SK-N-SH treated with all-trans-retinoic acid at 6 μM for 48 hours (cell line): ENCODE data around the gene IRX2.

ENCODE experiments used
- ARNTL ChIP-seq: fragments of 450-650 bp; formaldehyde crosslinking; IDR thresholded peaks from 2 replicates; pipeline ENCODE4 v1.5.0; 2020; ENCODE audit warnings: low read depth, mild to moderate bottlenecking, moderate library complexity, borderline replicate concordance
- ESRRG ChIP-seq: fragments of 250-450 bp; sonication (Bioruptor Pico); IDR thresholded peaks from 2 replicates; pipeline ENCODE4 v1.6.1; 2021; ENCODE audit warnings: mild to moderate bottlenecking
- GLIS3 ChIP-seq: fragments of 250-450 bp; sonication (Bioruptor Pico); IDR thresholded peaks from 2 replicates; pipeline ENCODE4 v1.5.0; 2020; ENCODE audit warnings: mild to moderate bottlenecking, moderate library complexity
- OSR1 ChIP-seq: fragments of 250-450 bp; sonication (Bioruptor Pico); IDR thresholded peaks from 2 replicates; pipeline ENCODE4 v1.8.0; 2022; ENCODE audit warnings: moderate library complexity, mild to moderate bottlenecking, inconsistent platforms
- RARB ChIP-seq: fragments of 250-450 bp; sonication (Bioruptor Pico); IDR thresholded peaks from 2 replicates; pipeline ENCODE4 v1.8.0; 2021; ENCODE audit warnings: mild to moderate bottlenecking, moderate library complexity
- TCF4 ChIP-seq: fragments of 250-450 bp; sonication (Bioruptor Pico); IDR thresholded peaks from 2 replicates; pipeline ENCODE4 v1.8.0; 2021; ENCODE audit warnings: mild to moderate bottlenecking, moderate library complexity, borderline replicate concordance
- TOX ChIP-seq: fragments of 250-450 bp; sonication (Bioruptor Pico); IDR thresholded peaks from 2 replicates; pipeline ENCODE4 v1.8.0; 2021; ENCODE audit warnings: mild to moderate bottlenecking, moderate library complexity, borderline replicate concordance
- ZNF70 ChIP-seq: fragments of 450-650 bp; formaldehyde crosslinking; IDR thresholded peaks from 2 replicates; pipeline ENCODE4 v1.5.0; 2020; ENCODE audit warnings: mild to moderate bottlenecking, moderate library complexity
- ZNF8 ChIP-seq: fragments of 450-650 bp; formaldehyde crosslinking; IDR thresholded peaks from 2 replicates; pipeline ENCODE4 v1.5.0; 2020; ENCODE audit warnings: mild to moderate bottlenecking, moderate library complexity
- TF ChIP-seq, protein P1 (sequence below): fragments of 250-450 bp; sonication (Bioruptor Pico); IDR thresholded peaks from 2 replicates; pipeline ENCODE4 v1.5.1; 2020; ENCODE audit warnings: low read depth, mild to moderate bottlenecking, moderate library complexity
- TF ChIP-seq, protein P2 (sequence below): fragments of 250-450 bp; sonication (Bioruptor Pico); IDR thresholded peaks from 2 replicates; pipeline ENCODE4 v1.8.0; 2020; ENCODE audit warnings: mild to moderate bottlenecking, moderate library complexity, borderline replicate concordance
- TF ChIP-seq, protein P3 (sequence below): fragments of 250-450 bp; sonication (Bioruptor Pico); IDR thresholded peaks from 2 replicates; pipeline ENCODE4 v1.5.0; 2020; ENCODE audit warnings: mild to moderate bottlenecking, moderate library complexity
- TF ChIP-seq, protein P4 (sequence below): fragments of 250-450 bp; sonication (Bioruptor Pico); IDR thresholded peaks from 2 replicates; pipeline ENCODE4 v1.5.1; 2021; ENCODE audit warnings: mild to moderate bottlenecking, moderate library complexity

DNA sequence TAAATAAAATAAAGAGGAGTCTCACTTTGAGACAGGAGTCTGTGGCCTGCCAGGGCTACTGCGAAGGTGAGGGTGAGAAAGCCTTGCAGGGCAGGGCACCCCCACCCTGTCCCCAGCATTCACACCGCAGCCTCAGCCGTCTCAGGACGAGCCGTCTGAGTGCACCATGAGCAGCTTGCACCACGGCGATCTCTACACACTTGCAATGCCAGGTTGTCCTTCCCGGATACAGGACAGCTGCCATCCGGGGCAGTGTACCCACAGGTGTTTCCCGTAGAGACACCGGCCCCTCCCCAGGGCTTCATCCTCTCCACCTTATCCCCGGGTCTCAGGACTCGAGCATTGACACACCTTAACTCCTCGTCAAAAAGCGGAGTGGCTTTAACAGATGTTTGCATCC, 43.3 kb downstream of the IRX2 start:
- TF ChIP-seq, protein P1, sequence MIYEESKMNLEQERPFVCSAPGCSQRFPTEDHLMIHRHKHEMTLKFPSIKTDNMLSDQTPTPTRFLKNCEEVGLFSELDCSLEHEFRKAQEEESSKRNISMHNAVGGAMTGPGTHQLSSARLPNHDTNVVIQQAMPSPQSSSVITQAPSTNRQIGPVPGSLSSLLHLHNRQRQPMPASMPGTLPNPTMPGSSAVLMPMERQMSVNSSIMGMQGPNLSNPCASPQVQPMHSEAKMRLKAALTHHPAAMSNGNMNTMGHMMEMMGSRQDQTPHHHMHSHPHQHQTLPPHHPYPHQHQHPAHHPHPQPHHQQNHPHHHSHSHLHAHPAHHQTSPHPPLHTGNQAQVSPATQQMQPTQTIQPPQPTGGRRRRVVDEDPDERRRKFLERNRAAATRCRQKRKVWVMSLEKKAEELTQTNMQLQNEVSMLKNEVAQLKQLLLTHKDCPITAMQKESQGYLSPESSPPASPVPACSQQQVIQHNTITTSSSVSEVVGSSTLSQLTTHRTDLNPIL (CRISPR knock-in tag), result no peak
- TF ChIP-seq, protein P2, sequence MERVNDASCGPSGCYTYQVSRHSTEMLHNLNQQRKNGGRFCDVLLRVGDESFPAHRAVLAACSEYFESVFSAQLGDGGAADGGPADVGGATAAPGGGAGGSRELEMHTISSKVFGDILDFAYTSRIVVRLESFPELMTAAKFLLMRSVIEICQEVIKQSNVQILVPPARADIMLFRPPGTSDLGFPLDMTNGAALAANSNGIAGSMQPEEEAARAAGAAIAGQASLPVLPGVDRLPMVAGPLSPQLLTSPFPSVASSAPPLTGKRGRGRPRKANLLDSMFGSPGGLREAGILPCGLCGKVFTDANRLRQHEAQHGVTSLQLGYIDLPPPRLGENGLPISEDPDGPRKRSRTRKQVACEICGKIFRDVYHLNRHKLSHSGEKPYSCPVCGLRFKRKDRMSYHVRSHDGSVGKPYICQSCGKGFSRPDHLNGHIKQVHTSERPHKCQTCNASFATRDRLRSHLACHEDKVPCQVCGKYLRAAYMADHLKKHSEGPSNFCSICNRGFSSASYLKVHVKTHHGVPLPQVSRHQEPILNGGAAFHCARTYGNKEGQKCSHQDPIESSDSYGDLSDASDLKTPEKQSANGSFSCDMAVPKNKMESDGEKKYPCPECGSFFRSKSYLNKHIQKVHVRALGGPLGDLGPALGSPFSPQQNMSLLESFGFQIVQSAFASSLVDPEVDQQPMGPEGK (CRISPR knock-in tag), result no peak
- no peak for TF ChIP-seq TCF4
- TF ChIP-seq ZNF8, result no peak
- no peak for TF ChIP-seq GLIS3 (CRISPR knock-in tag)
- TF ChIP-seq OSR1 (CRISPR knock-in tag), result no peak
- TF ChIP-seq ARNTL (CRISPR knock-in tag), result no peak
- no peak for TF ChIP-seq TOX (CRISPR knock-in tag)
- TF ChIP-seq RARB (CRISPR knock-in tag), result no peak
- TF ChIP-seq, protein P3, sequence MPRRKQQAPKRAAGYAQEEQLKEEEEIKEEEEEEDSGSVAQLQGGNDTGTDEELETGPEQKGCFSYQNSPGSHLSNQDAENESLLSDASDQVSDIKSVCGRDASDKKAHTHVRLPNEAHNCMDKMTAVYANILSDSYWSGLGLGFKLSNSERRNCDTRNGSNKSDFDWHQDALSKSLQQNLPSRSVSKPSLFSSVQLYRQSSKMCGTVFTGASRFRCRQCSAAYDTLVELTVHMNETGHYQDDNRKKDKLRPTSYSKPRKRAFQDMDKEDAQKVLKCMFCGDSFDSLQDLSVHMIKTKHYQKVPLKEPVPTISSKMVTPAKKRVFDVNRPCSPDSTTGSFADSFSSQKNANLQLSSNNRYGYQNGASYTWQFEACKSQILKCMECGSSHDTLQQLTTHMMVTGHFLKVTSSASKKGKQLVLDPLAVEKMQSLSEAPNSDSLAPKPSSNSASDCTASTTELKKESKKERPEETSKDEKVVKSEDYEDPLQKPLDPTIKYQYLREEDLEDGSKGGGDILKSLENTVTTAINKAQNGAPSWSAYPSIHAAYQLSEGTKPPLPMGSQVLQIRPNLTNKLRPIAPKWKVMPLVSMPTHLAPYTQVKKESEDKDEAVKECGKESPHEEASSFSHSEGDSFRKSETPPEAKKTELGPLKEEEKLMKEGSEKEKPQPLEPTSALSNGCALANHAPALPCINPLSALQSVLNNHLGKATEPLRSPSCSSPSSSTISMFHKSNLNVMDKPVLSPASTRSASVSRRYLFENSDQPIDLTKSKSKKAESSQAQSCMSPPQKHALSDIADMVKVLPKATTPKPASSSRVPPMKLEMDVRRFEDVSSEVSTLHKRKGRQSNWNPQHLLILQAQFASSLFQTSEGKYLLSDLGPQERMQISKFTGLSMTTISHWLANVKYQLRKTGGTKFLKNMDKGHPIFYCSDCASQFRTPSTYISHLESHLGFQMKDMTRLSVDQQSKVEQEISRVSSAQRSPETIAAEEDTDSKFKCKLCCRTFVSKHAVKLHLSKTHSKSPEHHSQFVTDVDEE (CRISPR knock-in tag), result no peak
- TF ChIP-seq ZNF70 (CRISPR knock-in tag), result no peak
- TF ChIP-seq, protein P4, sequence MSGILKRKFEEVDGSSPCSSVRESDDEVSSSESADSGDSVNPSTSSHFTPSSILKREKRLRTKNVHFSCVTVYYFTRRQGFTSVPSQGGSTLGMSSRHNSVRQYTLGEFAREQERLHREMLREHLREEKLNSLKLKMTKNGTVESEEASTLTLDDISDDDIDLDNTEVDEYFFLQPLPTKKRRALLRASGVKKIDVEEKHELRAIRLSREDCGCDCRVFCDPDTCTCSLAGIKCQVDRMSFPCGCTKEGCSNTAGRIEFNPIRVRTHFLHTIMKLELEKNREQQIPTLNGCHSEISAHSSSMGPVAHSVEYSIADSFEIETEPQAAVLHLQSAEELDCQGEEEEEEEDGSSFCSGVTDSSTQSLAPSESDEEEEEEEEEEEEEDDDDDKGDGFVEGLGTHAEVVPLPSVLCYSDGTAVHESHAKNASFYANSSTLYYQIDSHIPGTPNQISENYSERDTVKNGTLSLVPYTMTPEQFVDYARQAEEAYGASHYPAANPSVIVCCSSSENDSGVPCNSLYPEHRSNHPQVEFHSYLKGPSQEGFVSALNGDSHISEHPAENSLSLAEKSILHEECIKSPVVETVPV (CRISPR knock-in tag), result no peak
- no peak for TF ChIP-seq ESRRG (CRISPR knock-in tag)
